ENCODE results near the gene DRC1. TPM values are rescaled to one million over a fixed set of nuclear protein-coding genes. Genes with fewer than 3 reads are reported as not detected.

DRC1 gene
- total RNA-seq, 1 donor from 2014 or later, result not detected

- no peak for DNase-seq (ENCODE audit: extremely low spot score, unreplicated experiment)
- no peaks in the 10 kb centered on the region for H3K9me3 Mint-ChIP-seq (ENCODE audit: unreplicated experiment)
- H3K36me3 Mint-ChIP-seq (ENCODE audit: unreplicated experiment), result no peaks in the 10 kb centered on the region
- H3K4me1 Mint-ChIP-seq (ENCODE audit: unreplicated experiment), result peaks cover 8% of the 10 kb centered on the region
- no peak overlapping the region for H3K4me3 Mint-ChIP-seq (ENCODE audit: unreplicated experiment)
- no peak for TF ChIP-seq CTCF (IDR thresholded peaks at IDR 0.05)
- no peak overlapping the region for H3K27ac Mint-ChIP-seq (ENCODE audit: unreplicated experiment)
- H3K27me3 Mint-ChIP-seq (ENCODE audit: unreplicated experiment), result no peaks in the 10 kb centered on the region
Measured at GRCh38 chr2:26475037-26475436, 73.3 kb downstream of the DRC1 start.

GRCh38 chr2:26475832-26476501, 74.2 kb downstream of the DRC1 start:
- Mint-ChIP-seq H3K4me3 (ENCODE audit: unreplicated experiment) (no peak overlapping the region), H3K9me3 (ENCODE audit: unreplicated experiment) (no peaks in the 10 kb centered on the region), H3K4me1 (ENCODE audit: unreplicated experiment) (peaks cover 8% of the 10 kb centered on the region), H3K36me3 (ENCODE audit: unreplicated experiment) (no peaks in the 10 kb centered on the region), H3K27ac (ENCODE audit: unreplicated experiment) (no peak overlapping the region), H3K27me3 (ENCODE audit: unreplicated experiment) (no peaks in the 10 kb centered on the region)
- no peak for TF ChIP-seq CTCF (IDR thresholded peaks at IDR 0.05)
- DNase-seq (ENCODE audit: extremely low spot score, unreplicated experiment), result no peak

GRCh38 chr2:26477126-26477910, 75.6 kb downstream of the DRC1 start:
- no peaks in the 10 kb centered on the region for H3K36me3 Mint-ChIP-seq (ENCODE audit: unreplicated experiment)
- no peak overlapping the region for H3K4me3 Mint-ChIP-seq (ENCODE audit: unreplicated experiment)
- H3K27me3 Mint-ChIP-seq (ENCODE audit: unreplicated experiment), result no peaks in the 10 kb centered on the region
- no peak overlapping the region for H3K27ac Mint-ChIP-seq (ENCODE audit: unreplicated experiment)
- peaks cover 8% of the 10 kb centered on the region for H3K4me1 Mint-ChIP-seq (ENCODE audit: unreplicated experiment)
- no peak for TF ChIP-seq CTCF (IDR thresholded peaks at IDR 0.05)
- H3K9me3 Mint-ChIP-seq (ENCODE audit: unreplicated experiment), result no peaks in the 10 kb centered on the region
- DNase-seq (ENCODE audit: extremely low spot score, unreplicated experiment), result no peak

GRCh38 chr2:26477911-26478253, 76.2 kb downstream of the DRC1 start, which contains the start of gene OTOF:
Gene OTOF, minus strand, starts transcription at chr2:26478124.
- TF ChIP-seq CTCF (IDR thresholded peaks at IDR 0.05), result no peak
- H3K4me3 Mint-ChIP-seq (ENCODE audit: unreplicated experiment), result no peak within 1 kb of the TSS
- peaks cover 8% of the 10 kb centered on the region for H3K4me1 Mint-ChIP-seq (ENCODE audit: unreplicated experiment)
- no peak within 1 kb of the TSS for H3K27ac Mint-ChIP-seq (ENCODE audit: unreplicated experiment)
- DNase-seq (ENCODE audit: extremely low spot score, unreplicated experiment), result no peak
- H3K27me3 Mint-ChIP-seq (ENCODE audit: unreplicated experiment), result no peaks in the 10 kb centered on the region
- no peaks in the 10 kb centered on the region for H3K9me3 Mint-ChIP-seq (ENCODE audit: unreplicated experiment)
- no peaks in the 10 kb centered on the region for H3K36me3 Mint-ChIP-seq (ENCODE audit: unreplicated experiment)

GRCh38 chr2:26478366-26478765, 76.6 kb downstream of the DRC1 start:
- Mint-ChIP-seq H3K9me3 (ENCODE audit: unreplicated experiment) (no peaks in the 10 kb centered on the region), H3K27me3 (ENCODE audit: unreplicated experiment) (no peaks in the 10 kb centered on the region), H3K4me3 (ENCODE audit: unreplicated experiment) (no peak overlapping the region), H3K4me1 (ENCODE audit: unreplicated experiment) (peaks cover 8% of the 10 kb centered on the region), H3K27ac (ENCODE audit: unreplicated experiment) (no peak overlapping the region), H3K36me3 (ENCODE audit: unreplicated experiment) (no peaks in the 10 kb centered on the region)
- no peak for DNase-seq (ENCODE audit: extremely low spot score, unreplicated experiment)
- TF ChIP-seq CTCF (IDR thresholded peaks at IDR 0.05), result no peak

All from osteocyte (in vitro differentiated cells).